DND-41 (cell line): ENCODE data around the gene MMP2.

Experiments
- ATAC-seq: fragments of 200-7000 bp; cut with Tn5 transposase; 3 replicates; pipeline ENCODE4 v1.9.1; 2021; ENCODE audit warnings: low read depth; ENCODE audit not compliant: insufficient read depth
- DNase-seq: peaks from one replicate; pipeline ENCODE4 v3.0.0-alpha.2; 2020
- H2AFZ ChIP-seq: 2 replicates; pipeline ENCODE4 v1.6.0; 2012; ENCODE audit warnings: low read depth, low read length
- H3K27ac ChIP-seq: 2 replicates; pipeline ENCODE4 v1.5.1; 2012; ENCODE audit warnings: low read length, inconsistent platforms
- H3K27me3 ChIP-seq: fragments of 200-600 bp; sonication (generic); 2 replicates; pipeline ENCODE4 v1.6.0; 2012; ENCODE audit warnings: low read length, mild to moderate bottlenecking, inconsistent platforms; ENCODE audit not compliant: insufficient read depth, poor library complexity
- H3K36me3 ChIP-seq: 2 replicates; pipeline ENCODE4 v1.5.1; 2012; ENCODE audit warnings: low read length, inconsistent platforms; ENCODE audit not compliant: insufficient read depth
- H3K4me1 ChIP-seq: 2 replicates; pipeline ENCODE4 v1.5.1; 2012; ENCODE audit warnings: mild to moderate bottlenecking, low read length; ENCODE audit not compliant: insufficient read depth
- H3K4me2 ChIP-seq: 2 replicates; pipeline ENCODE4 v1.6.0; 2012; ENCODE audit warnings: mild to moderate bottlenecking, moderate library complexity, low read length, inconsistent platforms; ENCODE audit not compliant: insufficient read depth
- H3K4me3 ChIP-seq, 2 experiments: fragments of 200-600 bp in 1 of 2; shearing (Covaris generic) in 1 of 2; 2 replicates each; pipeline ENCODE4 v1.5.1; 2012 to 2016; ENCODE audit warnings: inconsistent platforms in 2 of 2, low read length in 2 of 2, mild to moderate bottlenecking in 2 of 2, low read depth in 1 of 2, moderate library complexity in 1 of 2
- H3K79me2 ChIP-seq: 2 replicates; pipeline ENCODE4 v1.6.0; 2012; ENCODE audit warnings: low read length, inconsistent platforms; ENCODE audit not compliant: insufficient read depth
- H3K9ac ChIP-seq: 2 replicates; pipeline ENCODE4 v1.6.0; 2012; ENCODE audit warnings: low read depth, mild to moderate bottlenecking, inconsistent platforms, low read length, moderate library complexity
- H3K9me3 ChIP-seq: 2 replicates; pipeline ENCODE4 v1.5.1; 2012; ENCODE audit warnings: low read length, moderate library complexity, mild to moderate bottlenecking, inconsistent platforms; ENCODE audit not compliant: insufficient read depth, severe bottlenecking
- H4K20me1 ChIP-seq: 2 replicates; pipeline ENCODE4 v1.6.0; 2012; ENCODE audit warnings: low read length; ENCODE audit not compliant: insufficient read depth
- EZH2 ChIP-seq: IDR thresholded peaks from 3 replicates; pipeline ENCODE4 v1.6.1; 2012; ENCODE audit warnings: borderline replicate concordance, low read depth, mild to moderate bottlenecking, moderate library complexity, low read length, inconsistent platforms; ENCODE audit not compliant: severe bottlenecking
- TF ChIP-seq, protein P1 (sequence below): IDR thresholded peaks from 2 replicates; pipeline ENCODE4 v1.5.1; 2012; ENCODE audit warnings: borderline replicate concordance, low read length, moderate library complexity, mild to moderate bottlenecking; ENCODE audit not compliant: poor library complexity, severe bottlenecking; ENCODE audit errors: extremely low read depth

MMP2 gene

DNA sequence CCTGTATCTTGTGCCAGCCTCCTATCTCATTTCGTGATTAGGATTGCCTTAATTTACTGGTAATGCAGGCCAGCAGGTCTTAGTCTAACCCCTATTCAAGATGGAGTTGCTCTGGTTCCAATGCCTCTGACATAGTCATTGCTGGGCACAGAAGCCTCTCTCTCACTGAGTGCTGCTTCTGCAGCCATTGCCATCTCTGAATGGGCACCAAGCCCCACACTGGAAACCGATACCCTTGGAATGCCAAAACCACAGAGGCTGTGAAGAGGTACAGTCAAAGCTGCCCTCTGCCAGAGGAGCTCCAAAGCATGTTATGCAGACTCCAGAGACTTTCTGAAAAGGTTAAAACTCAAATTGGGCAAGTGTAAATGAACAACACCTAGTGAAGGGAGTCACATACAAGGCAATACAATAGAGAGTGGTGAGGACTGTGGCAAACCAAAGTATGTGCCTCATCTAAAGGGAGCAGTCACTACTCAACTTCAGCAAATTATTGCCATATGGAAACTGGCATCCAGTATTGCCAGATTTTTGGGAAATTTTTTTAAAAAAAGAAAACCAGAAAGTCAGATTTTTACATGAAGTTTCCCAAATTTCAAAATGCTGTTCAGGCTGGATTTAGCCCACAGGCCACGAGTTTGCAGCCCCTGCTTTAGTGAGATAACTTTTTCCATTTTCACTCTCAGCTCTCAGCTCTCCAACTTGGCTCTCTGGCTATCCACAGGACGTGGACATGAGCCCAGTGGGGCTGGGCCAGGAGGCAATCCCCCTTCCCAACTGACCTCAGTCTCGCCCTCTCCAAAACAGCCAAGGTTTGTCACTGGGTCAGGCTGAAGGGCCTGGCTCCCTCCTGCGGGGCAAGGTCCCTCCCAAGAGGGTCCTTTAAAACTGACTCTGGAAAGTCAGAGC is 2.1 kb upstream of the MMP2 start:
- H3K36me3 ChIP-seq = no peaks in the 10 kb centered on the region
- DNase-seq (no peak), ATAC-seq (no peak)
- H2AFZ ChIP-seq = no peak overlapping the region
- H3K4me1 ChIP-seq = no peaks in the 10 kb centered on the region
- no peak for TF ChIP-seq EZH2
- TF ChIP-seq, protein P1, sequence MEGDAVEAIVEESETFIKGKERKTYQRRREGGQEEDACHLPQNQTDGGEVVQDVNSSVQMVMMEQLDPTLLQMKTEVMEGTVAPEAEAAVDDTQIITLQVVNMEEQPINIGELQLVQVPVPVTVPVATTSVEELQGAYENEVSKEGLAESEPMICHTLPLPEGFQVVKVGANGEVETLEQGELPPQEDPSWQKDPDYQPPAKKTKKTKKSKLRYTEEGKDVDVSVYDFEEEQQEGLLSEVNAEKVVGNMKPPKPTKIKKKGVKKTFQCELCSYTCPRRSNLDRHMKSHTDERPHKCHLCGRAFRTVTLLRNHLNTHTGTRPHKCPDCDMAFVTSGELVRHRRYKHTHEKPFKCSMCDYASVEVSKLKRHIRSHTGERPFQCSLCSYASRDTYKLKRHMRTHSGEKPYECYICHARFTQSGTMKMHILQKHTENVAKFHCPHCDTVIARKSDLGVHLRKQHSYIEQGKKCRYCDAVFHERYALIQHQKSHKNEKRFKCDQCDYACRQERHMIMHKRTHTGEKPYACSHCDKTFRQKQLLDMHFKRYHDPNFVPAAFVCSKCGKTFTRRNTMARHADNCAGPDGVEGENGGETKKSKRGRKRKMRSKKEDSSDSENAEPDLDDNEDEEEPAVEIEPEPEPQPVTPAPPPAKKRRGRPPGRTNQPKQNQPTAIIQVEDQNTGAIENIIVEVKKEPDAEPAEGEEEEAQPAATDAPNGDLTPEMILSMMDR = no peak
- no peak overlapping the region for H3K9ac ChIP-seq
- peaks cover 3% of the 10 kb centered on the region for H3K27me3 ChIP-seq
- no peak overlapping the region for H3K27ac ChIP-seq
- H3K79me2 ChIP-seq = no peaks in the 10 kb centered on the region
- no peaks in the 10 kb centered on the region for H4K20me1 ChIP-seq
- no peak overlapping the region for H3K4me3 ChIP-seq
- H3K9me3 ChIP-seq = no peaks in the 10 kb centered on the region
- H3K4me2 ChIP-seq = no peak overlapping the region

DNA sequence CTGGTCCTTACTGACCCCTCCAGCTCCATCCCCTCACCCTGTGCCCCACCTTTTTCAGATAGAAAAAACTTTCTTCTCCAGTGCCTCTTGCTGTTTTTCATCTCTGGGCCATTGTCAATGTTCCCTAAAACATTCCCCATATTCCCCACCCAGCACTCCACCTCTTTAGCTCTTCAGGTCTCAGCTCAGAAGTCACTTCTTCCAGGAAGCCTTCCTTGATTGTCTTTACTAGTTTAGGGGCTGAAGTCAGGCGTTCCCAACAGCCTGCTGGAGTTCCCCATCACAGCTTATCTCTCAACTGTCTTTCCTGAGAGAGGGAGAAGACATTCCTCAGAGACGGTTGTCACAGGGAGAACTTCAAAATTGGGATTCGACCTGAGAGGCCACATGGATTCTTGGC is 1.3 kb upstream of the MMP2 start:
- no peak overlapping the region for H3K4me2 ChIP-seq
- TF ChIP-seq, protein P1 = no peak
- TF ChIP-seq EZH2 = no peak
- ATAC-seq (no peak), DNase-seq (no peak)
- H3K79me2 ChIP-seq = no peaks in the 10 kb centered on the region
- peaks cover 3% of the 10 kb centered on the region for H3K27me3 ChIP-seq
- no peak overlapping the region for H3K27ac ChIP-seq
- no peaks in the 10 kb centered on the region for H4K20me1 ChIP-seq
- H3K4me1 ChIP-seq = no peaks in the 10 kb centered on the region
- no peak overlapping the region for H3K4me3 ChIP-seq
- H3K9ac ChIP-seq = no peak overlapping the region
- no peaks in the 10 kb centered on the region for H3K36me3 ChIP-seq
- no peak overlapping the region for H2AFZ ChIP-seq
- H3K9me3 ChIP-seq = no peaks in the 10 kb centered on the region

DNA sequence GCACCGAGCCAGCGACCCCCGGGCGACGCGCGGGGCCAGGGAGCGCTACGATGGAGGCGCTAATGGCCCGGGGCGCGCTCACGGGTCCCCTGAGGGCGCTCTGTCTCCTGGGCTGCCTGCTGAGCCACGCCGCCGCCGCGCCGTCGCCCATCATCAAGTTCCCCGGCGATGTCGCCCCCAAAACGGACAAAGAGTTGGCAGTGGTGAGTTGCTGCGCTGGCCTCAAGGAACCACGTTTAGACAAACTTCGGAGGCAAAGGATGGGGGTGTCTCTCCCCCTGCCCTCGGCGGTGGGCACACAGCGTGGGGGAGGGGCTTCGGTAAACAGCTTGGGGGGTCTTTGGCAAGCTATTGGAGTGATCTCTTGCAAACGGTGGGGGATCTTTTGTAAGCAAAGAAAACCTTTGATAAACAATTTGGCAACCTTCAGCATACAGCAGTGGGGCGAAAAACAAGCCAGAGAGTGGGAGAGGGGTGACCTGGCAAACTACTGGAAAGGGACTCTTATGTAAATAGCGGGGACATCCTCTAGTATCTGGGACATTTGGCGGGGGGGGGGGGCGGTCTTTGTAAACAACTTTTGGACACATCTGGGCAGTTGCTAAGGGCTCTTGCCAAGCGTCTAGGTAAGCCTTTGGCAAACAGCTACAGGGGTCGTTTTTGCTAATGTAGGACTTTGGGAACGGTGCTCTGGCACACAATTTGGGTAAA is 587 bp downstream of the MMP2 start:
- Histone ChIP-seq H3K9ac (no peak overlapping the region), H3K4me2 (no peak overlapping the region), H3K4me1 (no peaks in the 10 kb centered on the region), H3K36me3 (no peaks in the 10 kb centered on the region), H3K9me3 (no peaks in the 10 kb centered on the region), H3K4me3 (no peak overlapping the region), H3K27me3 (peaks cover 3% of the 10 kb centered on the region), H2AFZ (no peak overlapping the region), H3K79me2 (no peaks in the 10 kb centered on the region), H3K27ac (no peak overlapping the region), H4K20me1 (no peaks in the 10 kb centered on the region)
- DNase-seq (no peak), ATAC-seq (no peak)
- TF ChIP-seq, protein P1 = no peak
- no peak for TF ChIP-seq EZH2
